ENCODE data around the gene GABPB1. TPM values are rescaled to one million over a fixed set of nuclear protein-coding genes. Genes with fewer than 3 reads are reported as not detected.

The GABPB1 gene
- total RNA-seq, 1 donor from 2014 or later = 28.2 TPM

DNA sequence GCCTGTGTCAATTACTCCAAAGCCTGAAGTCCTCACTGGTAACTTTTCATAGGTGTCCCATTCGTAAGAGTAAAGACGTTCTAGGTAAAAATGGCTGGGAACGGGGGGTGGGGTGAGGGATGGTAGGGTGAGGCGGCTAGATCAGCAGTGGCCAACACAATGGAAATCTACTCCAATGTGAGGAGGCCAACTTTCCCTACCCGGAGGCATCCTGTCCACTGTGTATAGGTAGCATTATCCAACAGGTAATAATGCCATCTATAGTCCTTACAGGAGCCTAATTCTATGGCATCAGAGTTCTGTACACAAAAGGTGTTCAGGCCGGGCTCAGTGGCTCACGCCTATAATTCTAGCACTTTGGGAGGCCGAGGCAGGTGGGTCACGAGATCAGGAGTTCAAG is 118.6 kb downstream of the GABPB1 start:
- no peak overlapping the region for H3K9ac ChIP-seq (ENCODE audit: low read depth in 1 of 3, low read length in 3 of 3)
- H3K27me3 ChIP-seq (ENCODE audit: control insufficient read depth in 3 of 3, insufficient read depth in 3 of 3, low read length in 3 of 3) = no peaks in the 10 kb centered on the region
- no peak overlapping the region for H3K27ac ChIP-seq (ENCODE audit: low read depth, low read length)
- H3K9me3 ChIP-seq (ENCODE audit: control insufficient read depth in 3 of 3, low read length in 3 of 3) = no peaks in the 10 kb centered on the region
- H3K36me3 ChIP-seq (ENCODE audit: control insufficient read depth in 3 of 3, insufficient read depth in 3 of 3, low read length in 3 of 3) = no peaks in the 10 kb centered on the region
- no peak overlapping the region for H3K4me3 ChIP-seq (ENCODE audit: low read length in 3 of 3)
- no peaks in the 10 kb centered on the region for H3K4me1 ChIP-seq (ENCODE audit: control insufficient read depth in 3 of 3, insufficient read depth in 3 of 3, low read length in 3 of 3)

DNA sequence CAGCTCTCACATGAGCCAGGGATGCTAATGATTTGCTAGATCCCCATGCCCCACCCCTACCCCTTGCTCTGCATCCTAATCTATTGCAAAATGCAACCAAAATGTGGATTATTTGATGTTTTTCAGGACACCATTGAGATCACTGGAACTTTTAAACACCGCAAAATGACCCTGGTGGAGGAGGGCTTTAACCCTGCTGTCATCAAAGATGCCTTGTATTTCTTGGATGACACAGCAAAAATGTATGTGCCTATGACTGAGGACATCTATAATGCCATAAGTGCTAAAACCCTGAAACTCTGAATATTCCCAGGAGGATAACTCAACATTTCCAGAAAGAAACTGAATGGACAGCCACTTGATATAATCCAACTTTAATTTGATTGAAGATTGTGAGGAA is 119.2 kb downstream of the GABPB1 start:
- Histone ChIP-seq H3K9ac (ENCODE audit: low read depth in 1 of 3, low read length in 3 of 3) (no peak overlapping the region), H3K4me1 (ENCODE audit: control insufficient read depth in 3 of 3, insufficient read depth in 3 of 3, low read length in 3 of 3) (no peaks in the 10 kb centered on the region), H3K9me3 (ENCODE audit: control insufficient read depth in 3 of 3, low read length in 3 of 3) (no peaks in the 10 kb centered on the region), H3K4me3 (ENCODE audit: low read length in 3 of 3) (no peak overlapping the region), H3K27me3 (ENCODE audit: control insufficient read depth in 3 of 3, insufficient read depth in 3 of 3, low read length in 3 of 3) (no peaks in the 10 kb centered on the region), H3K27ac (ENCODE audit: low read depth, low read length) (no peak overlapping the region), H3K36me3 (ENCODE audit: control insufficient read depth in 3 of 3, insufficient read depth in 3 of 3, low read length in 3 of 3) (no peaks in the 10 kb centered on the region)

DNA sequence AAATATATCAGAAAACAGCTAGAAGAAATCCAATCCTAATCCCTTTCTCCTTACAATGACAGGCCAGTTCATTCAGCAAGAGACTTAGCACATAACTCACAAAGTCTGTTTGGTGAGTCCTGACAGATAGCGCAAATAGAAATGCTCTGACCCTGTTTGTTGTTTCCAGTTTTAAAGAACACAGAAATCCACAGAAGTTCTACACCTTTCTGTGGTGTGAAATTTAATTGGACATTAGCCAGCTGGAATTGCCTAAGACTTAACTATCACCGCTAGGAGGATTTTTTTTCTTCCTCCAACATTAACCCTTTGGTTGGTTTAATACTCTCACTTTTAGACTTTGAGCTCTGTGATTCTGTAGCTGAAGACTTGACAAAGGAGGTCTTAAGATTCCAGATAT is 120.2 kb downstream of the GABPB1 start:
- Histone ChIP-seq H3K36me3 (ENCODE audit: control insufficient read depth in 3 of 3, insufficient read depth in 3 of 3, low read length in 3 of 3) (no peaks in the 10 kb centered on the region), H3K9ac (ENCODE audit: low read depth in 1 of 3, low read length in 3 of 3) (no peak overlapping the region), H3K9me3 (ENCODE audit: control insufficient read depth in 3 of 3, low read length in 3 of 3) (no peaks in the 10 kb centered on the region), H3K4me3 (ENCODE audit: low read length in 3 of 3) (no peak overlapping the region), H3K27ac (ENCODE audit: low read depth, low read length) (no peak overlapping the region), H3K4me1 (ENCODE audit: control insufficient read depth in 3 of 3, insufficient read depth in 3 of 3, low read length in 3 of 3) (no peaks in the 10 kb centered on the region), H3K27me3 (ENCODE audit: control insufficient read depth in 3 of 3, insufficient read depth in 3 of 3, low read length in 3 of 3) (no peaks in the 10 kb centered on the region)

DNA sequence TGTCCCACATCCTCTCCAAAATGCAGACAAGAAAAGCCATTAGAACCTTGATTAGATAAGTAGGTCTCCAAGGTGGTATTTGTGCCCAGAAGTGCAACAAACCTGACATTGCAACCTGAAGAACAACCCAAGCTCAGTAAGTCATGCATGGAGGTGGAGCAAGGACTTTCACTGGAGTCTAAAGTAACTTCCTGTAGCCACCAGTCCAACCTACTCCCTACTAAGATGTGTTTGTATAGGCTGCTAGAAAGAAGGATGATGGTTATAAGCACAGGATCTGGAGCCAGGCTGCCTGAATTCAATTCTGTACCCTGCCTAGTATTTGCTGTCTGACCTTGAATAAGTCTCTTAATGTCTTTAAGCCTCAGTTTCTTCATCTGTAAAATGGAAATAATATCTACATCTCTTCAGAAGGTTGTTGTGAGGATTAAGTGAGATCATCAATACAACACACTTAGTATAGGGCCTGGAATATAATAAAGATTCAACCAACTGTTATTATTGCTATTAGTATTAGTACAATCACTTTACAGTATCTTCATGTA is 121.7 kb downstream of the GABPB1 start:
- H3K4me1 ChIP-seq (ENCODE audit: control insufficient read depth in 3 of 3, insufficient read depth in 3 of 3, low read length in 3 of 3) = no peaks in the 10 kb centered on the region
- H3K9ac ChIP-seq (ENCODE audit: low read depth in 1 of 3, low read length in 3 of 3) = no peak overlapping the region
- no peaks in the 10 kb centered on the region for H3K9me3 ChIP-seq (ENCODE audit: control insufficient read depth in 3 of 3, low read length in 3 of 3)
- no peak overlapping the region for H3K27ac ChIP-seq (ENCODE audit: low read depth, low read length)
- H3K36me3 ChIP-seq (ENCODE audit: control insufficient read depth in 3 of 3, insufficient read depth in 3 of 3, low read length in 3 of 3) = no peaks in the 10 kb centered on the region
- no peak overlapping the region for H3K4me3 ChIP-seq (ENCODE audit: low read length in 3 of 3)
- H3K27me3 ChIP-seq (ENCODE audit: control insufficient read depth in 3 of 3, insufficient read depth in 3 of 3, low read length in 3 of 3) = no peaks in the 10 kb centered on the region

DNA sequence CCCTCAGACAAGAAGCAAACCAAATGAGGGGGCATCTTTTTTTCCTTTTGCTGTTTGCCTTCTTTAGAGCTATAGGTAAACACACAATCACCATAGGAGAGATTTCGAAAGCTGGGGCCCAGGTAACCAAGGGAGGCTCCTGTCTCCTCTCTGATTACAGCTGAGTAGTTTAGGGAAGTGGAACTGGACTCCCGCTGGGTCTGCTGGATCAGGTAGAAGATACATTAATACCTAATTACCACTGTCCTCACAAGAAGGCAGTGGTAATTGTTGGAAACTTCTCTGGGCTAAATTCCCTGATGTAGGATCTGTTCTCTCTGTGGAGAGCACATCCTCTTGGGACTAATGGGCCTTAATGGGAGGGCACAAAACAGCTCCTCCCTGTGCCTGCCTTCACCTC is 122.2 kb downstream of the GABPB1 start:
- Histone ChIP-seq H3K27ac (ENCODE audit: low read depth, low read length) (no peak overlapping the region), H3K9ac (ENCODE audit: low read depth in 1 of 3, low read length in 3 of 3) (no peak overlapping the region), H3K36me3 (ENCODE audit: control insufficient read depth in 3 of 3, insufficient read depth in 3 of 3, low read length in 3 of 3) (no peaks in the 10 kb centered on the region), H3K4me3 (ENCODE audit: low read length in 3 of 3) (no peak overlapping the region), H3K27me3 (ENCODE audit: control insufficient read depth in 3 of 3, insufficient read depth in 3 of 3, low read length in 3 of 3) (no peaks in the 10 kb centered on the region), H3K9me3 (ENCODE audit: control insufficient read depth in 3 of 3, low read length in 3 of 3) (no peaks in the 10 kb centered on the region), H3K4me1 (ENCODE audit: control insufficient read depth in 3 of 3, insufficient read depth in 3 of 3, low read length in 3 of 3) (no peaks in the 10 kb centered on the region)

DNA sequence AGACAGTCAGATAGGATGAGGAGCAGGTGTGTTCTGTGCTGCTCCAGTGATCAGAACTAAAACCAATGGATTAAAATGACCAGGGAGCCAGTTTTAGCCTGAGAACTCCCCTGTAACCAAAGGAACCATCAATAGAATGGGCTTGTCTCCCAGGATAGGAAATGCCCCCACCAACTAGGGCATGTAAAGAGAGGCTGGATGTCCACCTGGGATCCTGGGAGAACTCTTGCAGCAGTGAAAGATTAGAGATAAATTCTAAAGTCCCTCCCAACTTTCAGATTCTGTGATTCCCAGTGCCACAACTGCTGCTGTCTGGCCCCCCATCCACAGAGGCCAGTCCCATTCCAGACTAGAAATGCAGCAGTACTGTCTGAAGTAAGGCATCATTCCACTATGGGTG is 123.2 kb downstream of the GABPB1 start:
- Histone ChIP-seq H3K27ac (ENCODE audit: low read depth, low read length) (no peak overlapping the region), H3K9ac (ENCODE audit: low read depth in 1 of 3, low read length in 3 of 3) (no peak overlapping the region), H3K9me3 (ENCODE audit: control insufficient read depth in 3 of 3, low read length in 3 of 3) (no peaks in the 10 kb centered on the region), H3K4me3 (ENCODE audit: low read length in 3 of 3) (no peak overlapping the region), H3K36me3 (ENCODE audit: control insufficient read depth in 3 of 3, insufficient read depth in 3 of 3, low read length in 3 of 3) (no peaks in the 10 kb centered on the region), H3K4me1 (ENCODE audit: control insufficient read depth in 3 of 3, insufficient read depth in 3 of 3, low read length in 3 of 3) (no peaks in the 10 kb centered on the region), H3K27me3 (ENCODE audit: control insufficient read depth in 3 of 3, insufficient read depth in 3 of 3, low read length in 3 of 3) (no peaks in the 10 kb centered on the region)

- Histone ChIP-seq H3K27me3 (ENCODE audit: control insufficient read depth in 3 of 3, insufficient read depth in 3 of 3, low read length in 3 of 3) (no peaks in the 10 kb centered on the region), H3K4me1 (ENCODE audit: control insufficient read depth in 3 of 3, insufficient read depth in 3 of 3, low read length in 3 of 3) (no peaks in the 10 kb centered on the region), H3K9me3 (ENCODE audit: control insufficient read depth in 3 of 3, low read length in 3 of 3) (no peaks in the 10 kb centered on the region), H3K4me3 (ENCODE audit: low read length in 3 of 3) (no peak overlapping the region), H3K36me3 (ENCODE audit: control insufficient read depth in 3 of 3, insufficient read depth in 3 of 3, low read length in 3 of 3) (no peaks in the 10 kb centered on the region), H3K9ac (ENCODE audit: low read depth in 1 of 3, low read length in 3 of 3) (no peak overlapping the region), H3K27ac (ENCODE audit: low read depth, low read length) (no peak overlapping the region)
Observed at GRCh38 chr15:50229336-50229735, 125.7 kb downstream of the GABPB1 start.

DNA sequence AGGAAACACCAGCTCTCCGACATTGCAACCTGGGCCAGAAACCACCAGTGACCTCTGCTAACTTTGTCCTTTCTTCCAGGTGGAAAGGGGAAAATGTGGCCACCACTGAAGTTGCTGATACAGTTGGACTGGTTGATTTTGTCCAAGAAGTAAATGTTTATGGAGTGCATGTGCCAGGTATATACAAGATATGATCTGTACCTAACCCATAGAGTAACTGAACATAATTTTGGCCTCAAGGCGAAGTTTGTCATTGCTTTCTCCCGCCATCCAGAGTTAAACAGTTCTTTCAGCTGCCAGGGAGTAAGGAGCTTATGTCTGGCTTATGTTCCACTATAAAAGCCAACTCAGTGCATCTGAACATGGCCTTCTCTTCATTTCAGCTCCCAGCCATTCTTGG is 126.1 kb downstream of the GABPB1 start:
- no peaks in the 10 kb centered on the region for H3K36me3 ChIP-seq (ENCODE audit: control insufficient read depth in 3 of 3, insufficient read depth in 3 of 3, low read length in 3 of 3)
- no peaks in the 10 kb centered on the region for H3K27me3 ChIP-seq (ENCODE audit: control insufficient read depth in 3 of 3, insufficient read depth in 3 of 3, low read length in 3 of 3)
- H3K4me1 ChIP-seq (ENCODE audit: control insufficient read depth in 3 of 3, insufficient read depth in 3 of 3, low read length in 3 of 3) = no peaks in the 10 kb centered on the region
- no peaks in the 10 kb centered on the region for H3K9me3 ChIP-seq (ENCODE audit: control insufficient read depth in 3 of 3, low read length in 3 of 3)
- H3K27ac ChIP-seq (ENCODE audit: low read depth, low read length) = no peak overlapping the region
- H3K9ac ChIP-seq (ENCODE audit: low read depth in 1 of 3, low read length in 3 of 3) = no peak overlapping the region
- H3K4me3 ChIP-seq (ENCODE audit: low read length in 3 of 3) = no peak overlapping the region

DNA sequence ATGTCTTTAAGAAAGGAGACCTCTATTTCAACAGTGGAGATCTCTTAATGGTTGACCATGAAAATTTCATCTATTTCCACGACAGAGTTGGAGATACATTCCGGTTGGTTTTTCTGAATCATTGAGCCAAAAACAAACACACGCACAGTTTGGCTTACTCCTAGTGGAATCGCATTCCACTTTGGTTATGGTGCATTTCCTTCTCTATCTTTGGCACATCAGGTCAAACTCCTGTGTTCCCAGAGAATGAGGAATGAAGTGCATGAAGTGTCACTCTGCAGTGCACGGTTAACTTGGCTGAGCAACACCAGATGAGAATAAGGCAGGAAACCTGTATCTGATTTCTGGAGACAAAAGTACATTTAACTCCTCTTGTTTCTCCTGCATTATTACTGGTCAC is 127.9 kb downstream of the GABPB1 start:
- no peaks in the 10 kb centered on the region for H3K4me1 ChIP-seq (ENCODE audit: control insufficient read depth in 3 of 3, insufficient read depth in 3 of 3, low read length in 3 of 3)
- no peak overlapping the region for H3K9ac ChIP-seq (ENCODE audit: low read depth in 1 of 3, low read length in 3 of 3)
- no peaks in the 10 kb centered on the region for H3K9me3 ChIP-seq (ENCODE audit: control insufficient read depth in 3 of 3, low read length in 3 of 3)
- H3K27me3 ChIP-seq (ENCODE audit: control insufficient read depth in 3 of 3, insufficient read depth in 3 of 3, low read length in 3 of 3) = peaks cover 0 to 2% (median 0%) of the 10 kb centered on the region in 3 donors
- H3K27ac ChIP-seq (ENCODE audit: low read depth, low read length) = no peak overlapping the region
- H3K36me3 ChIP-seq (ENCODE audit: control insufficient read depth in 3 of 3, insufficient read depth in 3 of 3, low read length in 3 of 3) = no peaks in the 10 kb centered on the region
- H3K4me3 ChIP-seq (ENCODE audit: low read length in 3 of 3) = no peak overlapping the region

DNA sequence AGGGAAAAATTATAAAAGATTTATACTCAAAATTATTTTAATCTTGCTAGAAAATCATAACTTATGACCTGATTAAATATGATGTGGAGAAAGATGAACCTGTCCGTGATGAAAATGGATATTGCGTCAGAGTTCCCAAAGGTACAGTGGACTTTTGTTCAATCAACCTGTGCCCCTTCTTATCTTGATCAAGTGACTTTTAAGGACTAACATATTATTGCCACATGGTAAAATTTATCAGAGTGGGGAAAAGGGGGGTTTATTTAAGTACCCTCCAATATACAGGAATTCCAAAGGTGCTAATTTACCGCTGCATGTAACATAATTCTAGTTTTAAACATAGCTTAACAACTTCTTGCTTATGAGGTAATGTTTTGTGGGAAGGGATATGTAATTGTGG is 129.1 kb downstream of the GABPB1 start:
- no peaks in the 10 kb centered on the region for H3K4me1 ChIP-seq (ENCODE audit: control insufficient read depth in 3 of 3, insufficient read depth in 3 of 3, low read length in 3 of 3)
- no peak overlapping the region for H3K27ac ChIP-seq (ENCODE audit: low read depth, low read length)
- H3K4me3 ChIP-seq (ENCODE audit: low read length in 3 of 3) = no peak overlapping the region
- no peaks in the 10 kb centered on the region for H3K9me3 ChIP-seq (ENCODE audit: control insufficient read depth in 3 of 3, low read length in 3 of 3)
- H3K9ac ChIP-seq (ENCODE audit: low read depth in 1 of 3, low read length in 3 of 3) = no peak overlapping the region
- H3K36me3 ChIP-seq (ENCODE audit: control insufficient read depth in 3 of 3, insufficient read depth in 3 of 3, low read length in 3 of 3) = no peaks in the 10 kb centered on the region
- peaks cover 0 to 2% (median 0%) of the 10 kb centered on the region in 3 donors for H3K27me3 ChIP-seq (ENCODE audit: control insufficient read depth in 3 of 3, insufficient read depth in 3 of 3, low read length in 3 of 3)

Measured in skeletal muscle tissue (tissue), 4 donors.